GM23338 (cell line): ENCODE data around the gene HOXA3.

ENCODE experiments used
- CREB1 ChIP-seq: fragments of 250-450 bp; sonication (Bioruptor Pico); IDR thresholded peaks from 2 replicates; pipeline ENCODE4 v1.5.0; 2020; ENCODE audit warnings: low read depth, mild to moderate bottlenecking, moderate library complexity
- EZH2 ChIP-seq: fragments of 200-600 bp; sonication (generic); IDR thresholded peaks from one replicate; pipeline ENCODE4 v1.8.0; 2017; ENCODE audit warnings: antibody characterized with exemption, mild to moderate bottlenecking, low read depth; ENCODE audit not compliant: unreplicated experiment
- POLR2AphosphoS5 ChIP-seq: IDR thresholded peaks from 2 replicates; pipeline ENCODE4 v1.6.1; 2016; ENCODE audit warnings: antibody characterized with exemption, low read depth
- TF ChIP-seq, protein P1 (sequence below), 2 experiments: fragments of 200-600 bp in 1 of 2; sonication (generic) in 1 of 2; conservative IDR thresholded peaks; 2 replicates each; pipeline versions ENCODE4 v1.5.1 to v1.6.1; 2016 to 2017; ENCODE audit warnings: antibody characterized with exemption in 2 of 2, low read depth in 2 of 2, mild to moderate bottlenecking in 2 of 2, moderate library complexity in 1 of 2

DNA sequence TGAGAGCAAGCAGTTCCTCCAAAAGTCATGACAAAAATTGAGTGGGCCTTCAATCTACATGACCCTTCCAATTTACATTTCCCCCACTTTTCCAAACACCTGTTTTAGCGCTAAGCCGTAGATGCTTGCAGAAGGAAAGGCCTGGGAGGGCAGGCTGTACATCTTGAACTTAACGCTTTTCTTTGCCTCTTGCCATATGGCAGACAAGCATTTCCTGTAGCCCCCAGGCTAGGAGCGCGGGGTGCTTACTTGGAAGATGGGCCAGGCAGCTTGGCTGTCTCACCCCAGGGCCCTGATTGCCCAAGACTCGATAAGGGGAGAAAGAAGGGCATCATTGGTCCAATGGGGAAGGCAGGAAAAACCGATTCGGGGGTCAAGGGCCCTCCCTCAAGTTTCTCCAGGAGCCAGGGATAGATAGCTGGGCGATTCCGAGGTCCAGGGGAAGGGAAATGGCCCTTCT, 20.0 kb upstream of the HOXA3 start:
- TF ChIP-seq, protein P1, sequence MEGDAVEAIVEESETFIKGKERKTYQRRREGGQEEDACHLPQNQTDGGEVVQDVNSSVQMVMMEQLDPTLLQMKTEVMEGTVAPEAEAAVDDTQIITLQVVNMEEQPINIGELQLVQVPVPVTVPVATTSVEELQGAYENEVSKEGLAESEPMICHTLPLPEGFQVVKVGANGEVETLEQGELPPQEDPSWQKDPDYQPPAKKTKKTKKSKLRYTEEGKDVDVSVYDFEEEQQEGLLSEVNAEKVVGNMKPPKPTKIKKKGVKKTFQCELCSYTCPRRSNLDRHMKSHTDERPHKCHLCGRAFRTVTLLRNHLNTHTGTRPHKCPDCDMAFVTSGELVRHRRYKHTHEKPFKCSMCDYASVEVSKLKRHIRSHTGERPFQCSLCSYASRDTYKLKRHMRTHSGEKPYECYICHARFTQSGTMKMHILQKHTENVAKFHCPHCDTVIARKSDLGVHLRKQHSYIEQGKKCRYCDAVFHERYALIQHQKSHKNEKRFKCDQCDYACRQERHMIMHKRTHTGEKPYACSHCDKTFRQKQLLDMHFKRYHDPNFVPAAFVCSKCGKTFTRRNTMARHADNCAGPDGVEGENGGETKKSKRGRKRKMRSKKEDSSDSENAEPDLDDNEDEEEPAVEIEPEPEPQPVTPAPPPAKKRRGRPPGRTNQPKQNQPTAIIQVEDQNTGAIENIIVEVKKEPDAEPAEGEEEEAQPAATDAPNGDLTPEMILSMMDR (conservative IDR thresholded peaks at IDR 0.05; ENCODE audit: low read depth in 2 of 2): no peak
- no peak for TF ChIP-seq CREB1 (CRISPR knock-in tag)
- TF ChIP-seq POLR2AphosphoS5: no peak
- peak; percentile 70 for TF ChIP-seq EZH2
